GM23338 (cell line): ENCODE data around the gene CCDC27. TPM values are rescaled to one million over a fixed set of nuclear protein-coding genes. Genes with fewer than 3 reads are reported as not detected.

Experiments used
- ATAC-seq: fragments of 200-7000 bp; cut with Tn5 transposase; 3 replicates; pipeline ENCODE4 v1.9.1; 2020
- DNase-seq: peaks from one replicate; pipeline ENCODE4 v3.0.0-alpha.2; 2015; ENCODE audit warnings: low spot score
- H2AFZ ChIP-seq: fragments of 200-600 bp; sonication (generic); 2 replicates; pipeline ENCODE4 v1.8.0; 2016; ENCODE audit warnings: antibody characterized with exemption, mild to moderate bottlenecking, moderate library complexity
- H3F3A ChIP-seq: fragments of 200-600 bp; sonication (generic); replicated peaks from 2 replicates; pipeline ENCODE4 v1.8.0; 2017; ENCODE audit warnings: antibody characterized with exemption, mixed run types, low read depth
- H3K27ac ChIP-seq: fragments of 200-600 bp; sonication (generic); 2 replicates; pipeline ENCODE4 v1.6.1; 2016; ENCODE audit warnings: low read depth
- H3K27me3 ChIP-seq: fragments of 200-600 bp; sonication (generic); 2 replicates; pipeline ENCODE4 v1.8.0; 2016; ENCODE audit warnings: mild to moderate bottlenecking, mixed run types, moderate library complexity; ENCODE audit not compliant: insufficient read depth
- H3K36me3 ChIP-seq: fragments of 200-600 bp; sonication (generic); 2 replicates; pipeline ENCODE4 v1.8.0; 2016; ENCODE audit warnings: mild to moderate bottlenecking; ENCODE audit not compliant: insufficient read depth
- H3K4me1 ChIP-seq: fragments of 200-600 bp; sonication (generic); 2 replicates; pipeline ENCODE4 v1.8.0; 2016; ENCODE audit warnings: mild to moderate bottlenecking, moderate library complexity; ENCODE audit not compliant: insufficient read depth
- H3K4me2 ChIP-seq: fragments of 200-600 bp; sonication (generic); 2 replicates; pipeline ENCODE4 v1.7.1; 2017; ENCODE audit warnings: mixed run types
- H3K4me3 ChIP-seq: fragments of 200-600 bp; sonication (generic); 2 replicates; pipeline ENCODE4 v1.6.1; 2016; ENCODE audit warnings: mixed run types
- H3K79me2 ChIP-seq: fragments of 200-600 bp; sonication (generic); replicated peaks from 2 replicates; pipeline ENCODE4 v1.8.0; 2017; ENCODE audit warnings: mild to moderate bottlenecking; ENCODE audit not compliant: insufficient read depth
- H3K9me2 ChIP-seq: fragments of 200-600 bp; sonication (generic); 2 replicates; pipeline ENCODE4 v1.8.0; 2017; ENCODE audit not compliant: insufficient read depth
- H4K20me1 ChIP-seq: fragments of 200-600 bp; sonication (generic); replicated peaks from 2 replicates; pipeline ENCODE4 v1.8.0; 2017; ENCODE audit warnings: mild to moderate bottlenecking; ENCODE audit not compliant: insufficient read depth
- H3K27ac Mint-ChIP-seq: 2 replicates; pipeline ENCODE4 v1.8.0; 2020; ENCODE audit warnings: inconsistent platforms, mild to moderate bottlenecking, moderate library complexity, mixed read lengths
- H3K27me3 Mint-ChIP-seq: 3 replicates; pipeline ENCODE4 v1.8.0; 2022; ENCODE audit warnings: low read depth, mild to moderate bottlenecking, moderate library complexity, mixed read lengths, inconsistent platforms; ENCODE audit not compliant: insufficient read depth, poor library complexity
- H3K36me3 Mint-ChIP-seq: 3 replicates; pipeline ENCODE4 v1.8.0; 2021; ENCODE audit warnings: low read depth, mild to moderate bottlenecking, inconsistent platforms, moderate library complexity, mixed read lengths
- H3K4me1 Mint-ChIP-seq: 3 replicates; pipeline ENCODE4 v1.8.0; 2020; ENCODE audit warnings: mild to moderate bottlenecking, inconsistent platforms, mixed read lengths
- H3K4me3 Mint-ChIP-seq: 3 replicates; pipeline ENCODE4 v1.8.0; 2021; ENCODE audit warnings: moderate library complexity, mild to moderate bottlenecking, inconsistent platforms, mixed read lengths
- H3K9me3 Mint-ChIP-seq: 3 replicates; pipeline ENCODE4 v1.8.0; 2020; ENCODE audit warnings: moderate library complexity, mild to moderate bottlenecking, inconsistent platforms, mixed read lengths
- CREB1 ChIP-seq: fragments of 250-450 bp; sonication (Bioruptor Pico); IDR thresholded peaks from 2 replicates; pipeline ENCODE4 v1.5.0; 2020; ENCODE audit warnings: low read depth, mild to moderate bottlenecking, moderate library complexity
- CTCF ChIP-seq, 2 experiments: fragments of 200-600 bp in 1 of 2; sonication (generic) in 1 of 2; conservative IDR thresholded peaks; 2 replicates each; pipeline versions ENCODE4 v1.5.1 to v1.6.1; 2016 to 2017; ENCODE audit warnings: antibody characterized with exemption in 2 of 2, low read depth in 2 of 2, mild to moderate bottlenecking in 2 of 2, moderate library complexity in 1 of 2
- ETS1 ChIP-seq: IDR thresholded peaks from 2 replicates; pipeline ENCODE4 v1.6.1; 2016; ENCODE audit warnings: antibody characterized with exemption
- EZH2 ChIP-seq: fragments of 200-600 bp; sonication (generic); IDR thresholded peaks from one replicate; pipeline ENCODE4 v1.8.0; 2017; ENCODE audit warnings: antibody characterized with exemption, mild to moderate bottlenecking, low read depth; ENCODE audit not compliant: unreplicated experiment
- EZH2phosphoT487 ChIP-seq: fragments of 200-600 bp; sonication (generic); IDR thresholded peaks from one replicate; pipeline ENCODE4 v1.8.1; 2018; ENCODE audit warnings: antibody characterized with exemption; ENCODE audit not compliant: unreplicated experiment
- REST ChIP-seq: IDR thresholded peaks from one replicate; pipeline ENCODE4 v1.6.1; 2018; ENCODE audit warnings: antibody characterized with exemption; ENCODE audit not compliant: unreplicated experiment
- STAT1 ChIP-seq: IDR thresholded peaks from one replicate; pipeline ENCODE4 v1.6.1; 2016; ENCODE audit warnings: antibody characterized with exemption; ENCODE audit not compliant: unreplicated experiment
- ZNF114 ChIP-seq: fragments of 250-450 bp; sonication (Bioruptor Pico); IDR thresholded peaks from 2 replicates; pipeline ENCODE4 v1.5.0; 2020; ENCODE audit warnings: mild to moderate bottlenecking, moderate library complexity
- ZNF331 ChIP-seq: fragments of 250-450 bp; sonication (Bioruptor Pico); IDR thresholded peaks from 2 replicates; pipeline ENCODE4 v1.5.0; 2020; ENCODE audit warnings: low read depth, mild to moderate bottlenecking, moderate library complexity
- polyA plus RNA-seq: library from polyadenylated mRNA; unstranded; fragments of >200 nt; fragmentation: Nextera tagmentation; extraction: Ambion mirVana; gene quantifications from 2 replicates; pipeline ENCODE4 v1.2.1, GENCODE V29; 2016
- total RNA-seq: library from RNA; depleted of rRNA; stranded (reverse); fragments of >200 nt; shearing (Covaris generic); gene quantifications from 2 replicates; pipeline ENCODE4 v1.2.3, GENCODE V29; 2014

The CCDC27 gene
- total and polyA plus RNA-seq, 2 experiments from 2014 or later = 0.18 to 0.45 TPM

- Histone ChIP-seq H3K4me2 (no peak overlapping the region), H3F3A (no peaks in the 10 kb centered on the region), H4K20me1 (no peaks in the 10 kb centered on the region), H3K27ac (no peak overlapping the region), H3K4me3 (no peak overlapping the region), H3K9me2 (no peaks in the 10 kb centered on the region), H3K36me3 (no peaks in the 10 kb centered on the region), H2AFZ (no peak overlapping the region), H3K27me3 (no peaks in the 10 kb centered on the region), H3K79me2 (no peaks in the 10 kb centered on the region), H3K4me1 (no peaks in the 10 kb centered on the region; the same call in 1 of the 2 replicates)
- Mint-ChIP-seq H3K36me3 (no peaks in the 10 kb centered on the region), H3K4me1 (peaks cover 6% of the 10 kb centered on the region; the same call in 2 of the 3 replicates), H3K9me3 (no peaks in the 10 kb centered on the region), H3K27me3 (peaks cover 13% of the 10 kb centered on the region), H3K27ac (no peak overlapping the region), H3K4me3 (no peak overlapping the region)
- TF ChIP-seq REST = no peak
- TF ChIP-seq EZH2 = no peak
- no peak for TF ChIP-seq ZNF114 (CRISPR knock-in tag)
- no peak for DNase-seq
- ATAC-seq = no peak
These were observed 38.4 kb upstream of the CCDC27 start for GRCh38 chr1:3713840-3714239.

GRCh38 chr1:3714284-3714741 is 37.9 kb upstream of the CCDC27 start:
- H4K20me1 ChIP-seq = no peaks in the 10 kb centered on the region
- no peaks in the 10 kb centered on the region for H3K36me3 Mint-ChIP-seq
- H3K4me2 ChIP-seq = no peak overlapping the region
- H3K9me2 ChIP-seq = no peaks in the 10 kb centered on the region
- H3K27me3 ChIP-seq = no peaks in the 10 kb centered on the region
- H3K4me3 Mint-ChIP-seq = no peak overlapping the region
- TF ChIP-seq EZH2phosphoT487 = no peak
- TF ChIP-seq CREB1 (CRISPR knock-in tag) = no peak
- no peak overlapping the region for H3K27ac Mint-ChIP-seq
- no peaks in the 10 kb centered on the region for H3K4me1 ChIP-seq
- no peaks in the 10 kb centered on the region for H3F3A ChIP-seq
- ATAC-seq = no peak
- peaks cover 6% of the 10 kb centered on the region; the same call in 2 of the 3 replicates for H3K4me1 Mint-ChIP-seq
- no peak overlapping the region for H2AFZ ChIP-seq
- H3K27me3 Mint-ChIP-seq = peaks cover 13% of the 10 kb centered on the region
- H3K79me2 ChIP-seq = no peaks in the 10 kb centered on the region
- DNase-seq = no peak
- H3K4me3 ChIP-seq = no peak overlapping the region
- no peak overlapping the region for H3K27ac ChIP-seq
- H3K36me3 ChIP-seq = no peaks in the 10 kb centered on the region
- H3K9me3 Mint-ChIP-seq = no peaks in the 10 kb centered on the region

GRCh38 chr1:3714814-3715213 is 37.4 kb upstream of the CCDC27 start:
- no peaks in the 10 kb centered on the region for H3K9me3 Mint-ChIP-seq
- H3K27me3 Mint-ChIP-seq = peaks cover 13% of the 10 kb centered on the region
- H3K36me3 Mint-ChIP-seq = no peaks in the 10 kb centered on the region
- Histone ChIP-seq H2AFZ (no peak overlapping the region), H3K4me1 (no peaks in the 10 kb centered on the region), H3K9me2 (no peaks in the 10 kb centered on the region), H3K27ac (no peak overlapping the region), H3F3A (no peaks in the 10 kb centered on the region), H3K27me3 (no peaks in the 10 kb centered on the region), H3K4me3 (no peak overlapping the region), H4K20me1 (no peaks in the 10 kb centered on the region), H3K36me3 (no peaks in the 10 kb centered on the region), H3K4me2 (no peak overlapping the region), H3K79me2 (no peaks in the 10 kb centered on the region)
- H3K27ac Mint-ChIP-seq = no peak overlapping the region
- DNase-seq = no peak
- no peak overlapping the region for H3K4me3 Mint-ChIP-seq
- ATAC-seq = no peak
- H3K4me1 Mint-ChIP-seq = peaks cover 9% of the 10 kb centered on the region; the same call in 2 of the 3 replicates
- TF ChIP-seq EZH2phosphoT487 (no peak), ETS1 (no peak), CTCF (conservative IDR thresholded peaks at IDR 0.05; ENCODE audit: low read depth in 2 of 2) (no peak), EZH2 (no peak), STAT1 (no peak), REST (no peak), CREB1 (CRISPR knock-in tag) (no peak), ZNF331 (CRISPR knock-in tag) (no peak)
